GM12878 (cell line): ENCODE measurements around the gene RBMS1. TPM values are rescaled to one million over a fixed set of nuclear protein-coding genes. Genes with fewer than 3 reads are reported as not detected.

Experiments used
- ATAC-seq: fragments of 200-7000 bp; cut with Tn5 transposase; 3 replicates; pipeline ENCODE4 v1.9.1; 2020; ENCODE audit warnings: mild to moderate bottlenecking, moderate library complexity
- BruUV-seq: library from RNA; stranded (reverse); fragments of 400-500 nt; replicated peaks from 2 replicates; lab custom pipeline; 2021; lab: Mats Ljungman, UMichigan
- CTCF ChIA-PET: fragments of 300-600 bp; sonication (Branson Sonifier 250); formaldehyde crosslinking; extraction: SDS; loops from one replicate; lab custom pipeline; 2021; ENCODE audit warnings: inconsistent platforms; lab: Yijun Ruan, JAX
- POLR2A ChIA-PET: fragments of 350-600 bp; formaldehyde crosslinking; extraction: SDS; loops from one replicate; lab custom pipeline; 2021; ENCODE audit warnings: inconsistent platforms; lab: Charles Lee
- RAD21 ChIA-PET: fragments of 300-600 bp; sonication (Branson Sonifier 250); formaldehyde crosslinking; loops from one replicate; lab custom pipeline; 2023; ENCODE audit warnings: antibody characterized with exemption; ENCODE audit not compliant: unreplicated experiment; lab: Charles Lee
- SMC1A ChIA-PET: fragments of 300-600 bp; sonication (Branson Sonifier 250); formaldehyde crosslinking; loops from one replicate; lab custom pipeline; 2023; ENCODE audit not compliant: unreplicated experiment, uncharacterized antibody; lab: Charles Lee
- DNase-seq: peaks from one replicate; pipeline ENCODE4 v3.0.0-alpha.2; 2011; ENCODE audit warnings: low read depth, low spot score
- FAIRE-seq: peaks from 3 replicates; lab custom pipeline; 2011; peaks lifted over from hg19 to GRCh38; lab: Jason Lieb, UNC
- H2AFZ ChIP-seq: 2 replicates; pipeline ENCODE4 v1.6.0; 2011; ENCODE audit warnings: low read depth, low read length, control low read depth; ENCODE audit not compliant: control insufficient read depth
- H3K27ac ChIP-seq: 2 replicates; pipeline ENCODE4 v1.5.1; 2011; ENCODE audit warnings: control low read depth; ENCODE audit not compliant: control insufficient read depth, insufficient read depth
- H3K27me3 ChIP-seq, 2 experiments: replicated peaks in 1 of 2; 2 replicates each; pipeline versions ENCODE4 v1.6.0 to v1.6.1; 2011; ENCODE audit warnings: low read length in 1 of 2; ENCODE audit not compliant: control insufficient read depth in 2 of 2, insufficient read depth in 2 of 2
- H3K36me3 ChIP-seq, 2 experiments: 2 replicates each; pipeline ENCODE4 v1.5.1; 2011; ENCODE audit warnings: low read length in 1 of 2; ENCODE audit not compliant: control insufficient read depth in 2 of 2, insufficient read depth in 2 of 2
- H3K4me1 ChIP-seq: 2 replicates; pipeline ENCODE4 v1.6.1; 2011; ENCODE audit warnings: mild to moderate bottlenecking, low read length, moderate library complexity, mixed read lengths; ENCODE audit not compliant: control insufficient read depth, insufficient read depth
- H3K4me2 ChIP-seq: 2 replicates; pipeline ENCODE4 v1.6.0; 2011; ENCODE audit warnings: control low read depth; ENCODE audit not compliant: control insufficient read depth, insufficient read depth
- H3K4me3 ChIP-seq: fragments of 200-600 bp; sonication (generic); 2 replicates; pipeline ENCODE4 v1.5.1; 2016
- H3K79me2 ChIP-seq: 2 replicates; pipeline ENCODE4 v1.6.0; 2011; ENCODE audit warnings: low read length; ENCODE audit not compliant: control insufficient read depth, insufficient read depth
- H3K9ac ChIP-seq: 2 replicates; pipeline ENCODE4 v1.8.0; 2011; ENCODE audit warnings: low read length, control low read depth, mixed read lengths; ENCODE audit not compliant: control insufficient read depth, insufficient read depth
- H3K9me3 ChIP-seq: replicated peaks from 3 replicates; pipeline ENCODE4 v1.5.1; 2011; ENCODE audit warnings: mild to moderate bottlenecking, low read length; ENCODE audit not compliant: control insufficient read depth, insufficient read depth
- H4K20me1 ChIP-seq: 2 replicates; pipeline ENCODE4 v1.6.0; 2011; ENCODE audit not compliant: control insufficient read depth, insufficient read depth
- ATF2 ChIP-seq: IDR thresholded peaks from 2 replicates; pipeline ENCODE4 v1.6.1; 2012; ENCODE audit warnings: low read length, inconsistent platforms
- BRCA1 ChIP-seq: IDR thresholded peaks from 2 replicates; pipeline ENCODE4 v1.6.1; 2011; ENCODE audit warnings: low read depth, low read length, improper control_type of control experiment
- FOXK2 ChIP-seq: fragments of 450-650 bp; IDR thresholded peaks from 2 replicates; pipeline ENCODE4 v1.6.1; 2017; ENCODE audit warnings: mild to moderate bottlenecking, moderate library complexity
- HCFC1 ChIP-seq: fragments of 150-350 bp; IDR thresholded peaks from 2 replicates; pipeline ENCODE4 v1.6.1; 2014; ENCODE audit warnings: low read length
- IKZF1 ChIP-seq: fragments of 450-650 bp; conservative IDR thresholded peaks from 2 replicates; pipeline ENCODE4 v1.6.1; 2017; ENCODE audit warnings: antibody characterized with exemption, mild to moderate bottlenecking
- MTA2 ChIP-seq: fragments of 450-650 bp; IDR thresholded peaks from 2 replicates; pipeline ENCODE4 v1.6.1; 2016; ENCODE audit warnings: low read depth, mild to moderate bottlenecking, moderate library complexity
- PBX3 ChIP-seq: IDR thresholded peaks from 2 replicates; pipeline ENCODE4 v1.6.1; 2011; ENCODE audit warnings: mild to moderate bottlenecking, low read depth, low read length, moderate library complexity; ENCODE audit not compliant: insufficient replicate concordance
- POU2F2 ChIP-seq: IDR thresholded peaks from 3 replicates; pipeline ENCODE4 v1.6.1; 2011; ENCODE audit warnings: low read depth, mild to moderate bottlenecking, low read length, borderline replicate concordance
- RB1 ChIP-seq: fragments of 450-650 bp; formaldehyde crosslinking; IDR thresholded peaks from 2 replicates; pipeline ENCODE4 v1.6.1; 2017; ENCODE audit warnings: mild to moderate bottlenecking, borderline replicate concordance
- SMARCA5 ChIP-seq: fragments of 450-650 bp; IDR thresholded peaks from 2 replicates; pipeline ENCODE4 v1.6.1; 2017; ENCODE audit warnings: mild to moderate bottlenecking
- SUPT20H ChIP-seq: IDR thresholded peaks from 2 replicates; pipeline ENCODE4 v1.6.1; 2011; ENCODE audit warnings: low read depth, mild to moderate bottlenecking, low read length, moderate library complexity, borderline replicate concordance; ENCODE audit not compliant: control insufficient read depth
- WGBS: methylation state at CpG from one replicate; pipeline ENCODE4 v1.1.6; 2016; ENCODE audit warnings: low lambda C conversion rate; ENCODE audit not compliant: insufficient replicate concordance, insufficient coverage; ENCODE audit errors: missing lambda C conversion rate; 5-methylcytosine and 5-hydroxymethylcytosine counted together
- in situ Hi-C: fragments of 300-500 bp; cut with MboI; formaldehyde crosslinking; loops from 9 replicates; pipeline ENCODE4 v1.14.3; 2018; ENCODE audit warnings: mixed read lengths
- intact Hi-C: fragments of 100-400 bp; cut with micrococcal nuclease; formaldehyde crosslinking; loops from one replicate; pipeline ENCODE4 v1.14.2; 2022; ENCODE audit not compliant: unreplicated experiment
- polyA plus RNA-seq, 11 experiments: library from polyadenylated mRNA; depleted of rRNA in 4 of 11; unstranded in 6 of 11; stranded (reverse) in 5 of 11; fragments of >200 nt; fragmentation: Nextera tagmentation in 4 of 11; fragmentation: Illumina TruSeq in 1 of 11; extraction: Ambion mirVana in 4 of 11; extraction: Trizol in 1 of 11; gene quantifications; 1 replicate in 1 of 11; 2 replicates in 10 of 11; pipeline versions ENCODE4 v1.2.1 to v1.2.3, GENCODE V29; 2011 to 2016; ENCODE audit warnings: inconsistent platforms in 2 of 11, missing spikeins in 2 of 11, low read depth in 1 of 11
- total RNA-seq, 4 experiments: library from RNA; depleted of rRNA in 3 of 4; stranded (reverse); fragments of >200 nt in 3 of 4; fragmentation: Illumina TruSeq in 1 of 4; extraction: Trizol in 1 of 4; gene quantifications; 2 replicates each; pipeline versions ENCODE4 v1.2.1 to v1.2.3, GENCODE V29; 2013 to 2021

RBMS1 gene
- total and polyA plus RNA-seq, 10 of the 15 experiments (the other 5 are each of a cell fraction or from before 2014, with no cell fraction given), result 0.04 to 0.31 (median 0.17) TPM; not detected in 1

GRCh38 chr2:160226367-160226766 lies 267.2 kb downstream of the RBMS1 start:
- Histone ChIP-seq H2AFZ (no peak overlapping the region), H4K20me1 (no peaks in the 10 kb centered on the region), H3K9ac (no peak overlapping the region), H3K4me3 (no peak overlapping the region), H3K4me1 (peaks cover 4% of the 10 kb centered on the region; the same call in 1 of the 2 replicates), H3K27me3 (no peaks in the 10 kb centered on the region; a peak in 1 of 4 replicates), H3K27ac (no peak overlapping the region), H3K4me2 (no peak overlapping the region), H3K79me2 (no peaks in the 10 kb centered on the region), H3K9me3 (no peaks in the 10 kb centered on the region), H3K36me3 (no peaks in the 10 kb centered on the region)
- ChIA-PET SMC1A (interaction anchor here (1.0 to 1.7 kb wide), 3 partner anchors 15 to 75 kb away, joined by 3 to 7 read pairs (median 4); no protein-coding TSS in a partner anchor), CTCF (interaction anchor here (1.4 to 1.7 kb wide), 2 partner anchors 25 to 116 kb away, joined by 7 to 8 read pairs; no protein-coding TSS in a partner anchor), POLR2A (no interaction called here), RAD21 (no interaction called here)
- intact Hi-C loops, result no loop called here
- no TSS peak for BruUV-seq
- ATAC-seq (no peak), DNase-seq (no peak), FAIRE-seq (no peak)
- in situ Hi-C loops, result no loop called here
- WGBS, result 59% methylated on average over 5 of the region's 5 CpGs
- TF ChIP-seq FOXK2, result no peak
- no peak for TF ChIP-seq MTA2
- TF ChIP-seq SUPT20H, result no peak
- no peak for TF ChIP-seq SMARCA5
- no peak for TF ChIP-seq HCFC1
- no peak for TF ChIP-seq POU2F2
- no peak for TF ChIP-seq BRCA1

GRCh38 chr2:160225722-160226121 lies 267.9 kb downstream of the RBMS1 start:
- intact Hi-C loops, result no loop called here
- 69% methylated on average over 4 of the region's 4 CpGs for WGBS
- no peaks in the 10 kb centered on the region for H3K9me3 ChIP-seq
- H3K27ac ChIP-seq, result no peak overlapping the region
- in situ Hi-C loops, result no loop called here
- peaks cover 6% of the 10 kb centered on the region; the same call in 1 of the 2 replicates for H3K4me1 ChIP-seq
- H3K27me3 ChIP-seq, result no peaks in the 10 kb centered on the region; a peak in 1 of 4 replicates
- no peaks in the 10 kb centered on the region for H3K36me3 ChIP-seq
- BruUV-seq, result no TSS peak
- no peak for ATAC-seq
- H4K20me1 ChIP-seq, result no peaks in the 10 kb centered on the region
- ChIA-PET SMC1A (interaction anchor here (1.0 to 2.0 kb wide), 3 partner anchors 16 to 76 kb away, joined by 4 to 7 read pairs (median 5); no protein-coding TSS in a partner anchor), CTCF (interaction anchor here (1.1 to 1.4 kb wide), 2 partner anchors 26 to 115 kb away, joined by 5 to 7 read pairs; no protein-coding TSS in a partner anchor), POLR2A (no interaction called here), RAD21 (interaction anchor here (1.7 kb wide), 1 partner anchor 15 kb away, joined by 5 read pairs; no protein-coding TSS in a partner anchor)
- no peaks in the 10 kb centered on the region for H3K79me2 ChIP-seq
- no peak overlapping the region for H3K4me3 ChIP-seq
- TF ChIP-seq PBX3 (no peak), RB1 (no peak), IKZF1 (no peak), ATF2 (no peak)
- H3K9ac ChIP-seq, result no peak overlapping the region
- H2AFZ ChIP-seq, result no peak overlapping the region
- no peak for FAIRE-seq
- DNase-seq, result no peak
- H3K4me2 ChIP-seq, result no peak overlapping the region
